Smooth muscle cell (in vitro differentiated cells): ENCODE measurements around the gene ATAD2B. TPM values are rescaled to one million over a fixed set of nuclear protein-coding genes. Genes with fewer than 3 reads are reported as not detected.

Experiments used
- DNase-seq: peaks from one replicate; lab custom pipeline; 2025; ENCODE audit not compliant: unreplicated experiment; lab: John Stamatoyannopoulos, UW
- H2AFZ ChIP-seq: fragments of 200-600 bp; sonication (generic); 2 replicates; pipeline ENCODE4 v1.6.0; 2016; ENCODE audit warnings: antibody characterized with exemption, low read depth, mild to moderate bottlenecking
- H3F3A ChIP-seq: fragments of 200-600 bp; sonication (generic); 2 replicates; pipeline ENCODE4 v1.6.0; 2017; ENCODE audit warnings: antibody characterized with exemption, low read depth
- H3K27ac ChIP-seq: fragments of 200-600 bp; sonication (generic); 2 replicates; pipeline ENCODE4 v1.5.1; 2016; ENCODE audit warnings: low read depth, mild to moderate bottlenecking
- H3K27me3 ChIP-seq: fragments of 200-600 bp; sonication (generic); 2 replicates; pipeline ENCODE4 v1.6.1; 2016; ENCODE audit warnings: low read depth, mild to moderate bottlenecking
- H3K36me3 ChIP-seq: fragments of 200-600 bp; sonication (generic); 2 replicates; pipeline ENCODE4 v1.5.1; 2016; ENCODE audit warnings: low read depth
- H3K4me1 ChIP-seq: fragments of 200-600 bp; sonication (generic); 2 replicates; pipeline ENCODE4 v1.5.1; 2016; ENCODE audit warnings: low read depth
- H3K4me2 ChIP-seq: fragments of 200-600 bp; sonication (generic); 2 replicates; pipeline ENCODE4 v1.6.0; 2016; ENCODE audit warnings: mild to moderate bottlenecking
- H3K4me3 ChIP-seq: fragments of 200-600 bp; sonication (generic); 2 replicates; pipeline ENCODE4 v1.5.1; 2016; ENCODE audit warnings: mild to moderate bottlenecking
- H3K79me2 ChIP-seq: fragments of 200-600 bp; sonication (generic); 2 replicates; pipeline ENCODE4 v1.6.0; 2016; ENCODE audit warnings: low read depth, mild to moderate bottlenecking
- H3K9ac ChIP-seq: fragments of 200-600 bp; sonication (generic); 2 replicates; pipeline ENCODE4 v1.6.0; 2016; ENCODE audit warnings: low read depth
- H3K9me3 ChIP-seq: fragments of 200-600 bp; sonication (generic); replicated peaks from 2 replicates; pipeline ENCODE4 v1.5.1; 2016; ENCODE audit warnings: low read depth
- H4K20me1 ChIP-seq: fragments of 200-600 bp; sonication (generic); 2 replicates; pipeline ENCODE4 v1.6.0; 2016; ENCODE audit warnings: low read depth
- CTCF ChIP-seq: fragments of 200-600 bp; sonication (generic); IDR thresholded peaks from 2 replicates; pipeline ENCODE4 v1.5.1; 2017; ENCODE audit warnings: borderline replicate concordance, mild to moderate bottlenecking, antibody characterized with exemption; ENCODE audit not compliant: insufficient read depth, poor library complexity, severe bottlenecking
- WGBS: methylation state at CpG from one replicate; pipeline ENCODE4 v1.1.7; 2016; ENCODE audit warnings: low lambda C conversion rate; 5-methylcytosine and 5-hydroxymethylcytosine counted together
- polyA plus RNA-seq: library from polyadenylated mRNA; unstranded; fragments of >200 nt; fragmentation: Nextera tagmentation; extraction: Ambion mirVana; gene quantifications from 2 replicates; pipeline ENCODE4 v1.2.1, GENCODE V29; 2016
- total RNA-seq: library from RNA; depleted of rRNA; stranded (reverse); fragments of >200 nt; gene quantifications from 2 replicates; pipeline ENCODE4 v1.2.3, GENCODE V29; 2014

Gene ATAD2B
- total and polyA plus RNA-seq, 2 experiments from 2014 or later: 6.2 to 17.5 TPM

GRCh38 chr2:23753291-23754010 lies 173.5 kb downstream of the ATAD2B start:
- Histone ChIP-seq H3K4me1 (no peaks in the 10 kb centered on the region), H3K27me3 (no peaks in the 10 kb centered on the region), H3K4me3 (no peak overlapping the region), H3K9ac (no peak overlapping the region), H3K79me2 (no peaks in the 10 kb centered on the region), H3F3A (no peaks in the 10 kb centered on the region), H4K20me1 (no peaks in the 10 kb centered on the region), H2AFZ (no peak overlapping the region), H3K9me3 (no peaks in the 10 kb centered on the region), H3K4me2 (no peak overlapping the region), H3K36me3 (no peaks in the 10 kb centered on the region), H3K27ac (no peak overlapping the region)
- DNase-seq: no peak
- 83% methylated on average over 4 of the region's 4 CpGs for WGBS
- TF ChIP-seq CTCF: no peak

- Histone ChIP-seq H2AFZ (no peak overlapping the region), H3K79me2 (no peaks in the 10 kb centered on the region), H4K20me1 (no peaks in the 10 kb centered on the region), H3K9ac (no peak overlapping the region), H3K27me3 (no peaks in the 10 kb centered on the region), H3K4me1 (no peaks in the 10 kb centered on the region), H3F3A (no peaks in the 10 kb centered on the region), H3K36me3 (no peaks in the 10 kb centered on the region), H3K9me3 (no peaks in the 10 kb centered on the region), H3K27ac (no peak overlapping the region), H3K4me2 (no peak overlapping the region), H3K4me3 (no peak overlapping the region)
- 85% methylated on average over 2 of the region's 2 CpGs for WGBS
- no peak for DNase-seq
- no peak for TF ChIP-seq CTCF
Observed at GRCh38 chr2:23751747-23752265, 175.1 kb downstream of the ATAD2B start.

GRCh38 chr2:23746141-23746863 lies 180.6 kb downstream of the ATAD2B start:
- no peak overlapping the region for H3K27ac ChIP-seq
- no peak for TF ChIP-seq CTCF
- no peaks in the 10 kb centered on the region for H3K4me1 ChIP-seq
- no peaks in the 10 kb centered on the region for H3K36me3 ChIP-seq
- H3K79me2 ChIP-seq: no peaks in the 10 kb centered on the region
- no peak overlapping the region for H3K4me3 ChIP-seq
- no peak overlapping the region for H2AFZ ChIP-seq
- no peak overlapping the region for H3K4me2 ChIP-seq
- 96% methylated on average over 2 of the region's 2 CpGs for WGBS
- no peaks in the 10 kb centered on the region for H3F3A ChIP-seq
- no peaks in the 10 kb centered on the region for H3K27me3 ChIP-seq
- H4K20me1 ChIP-seq: no peaks in the 10 kb centered on the region
- no peaks in the 10 kb centered on the region for H3K9me3 ChIP-seq
- H3K9ac ChIP-seq: no peak overlapping the region
- DNase-seq: no peak
